Raji (cell line): ENCODE measurements around the gene IFT43.

Experiments
- POLR2A ChIP-seq: IDR thresholded peaks from 2 replicates; pipeline ENCODE4 v1.6.1; 2011; ENCODE audit warnings: low read depth, low read length, control low read depth; ENCODE audit not compliant: insufficient read depth

The IFT43 gene

GRCh38 chr14:76129851-76130576 is 144.5 kb downstream of the IFT43 start:
- TF ChIP-seq POLR2A: no peak

- no peak for TF ChIP-seq POLR2A
These were observed 145.8 kb downstream of the IFT43 start for GRCh38 chr14:76131071-76131965.

GRCh38 chr14:76133103-76133502 is 147.5 kb downstream of the IFT43 start:
- no peak for TF ChIP-seq POLR2A
